ENCODE data around the gene COBLL1.

- TF ChIP-seq EZH2 (IDR thresholded peaks at IDR 0.05; ENCODE audit: low read length, missing control alignments) = no peak
- TF ChIP-seq CTCF (conservative IDR thresholded peaks at IDR 0.05 in 1 of 2, IDR thresholded peaks at IDR 0.05 in 1 of 2; ENCODE audit: low read depth in 1 of 2, low read length in 2 of 2) = no peak
These were observed 160.6 kb downstream of the COBLL1 start for GRCh38 chr2:164681009-164681408.

All from fibroblast of lung (primary cell).